ENCODE data around the gene FARS2. TPM values are rescaled to one million over a fixed set of nuclear protein-coding genes. Genes with fewer than 3 reads are reported as not detected.

The FARS2 gene
- total and polyA plus RNA-seq, 7 donors: 8.1 to 21.0 (median 12.5) TPM

- intact Hi-C loops (cut with DNase I): loop anchor here (5.0 kb wide), 1 partner anchor 412 kb away; the partner anchor contains the start of genes FARS2 and LYRM4
- no peaks in the 10 kb centered on the region for H3K9me3 ChIP-seq
- H3K36me3 ChIP-seq: no peaks in the 10 kb centered on the region
- H3K4me3 ChIP-seq: no peak overlapping the region
- TF ChIP-seq EP300 (IDR thresholded peaks at IDR 0.05) (no peak), CTCF (IDR thresholded peaks at IDR 0.05) (no peak), POLR2A (IDR thresholded peaks at IDR 0.05) (no peak)
- WGBS, 2 donors: 82 to 86% methylated on average over 3 of the region's 3 CpGs
- no peak for DNase-seq
- peak overlapping the region in 2 of 4 donors; percentile 5 to 32 for H3K27ac ChIP-seq
- peaks cover 0 to 33% (median 30%) of the 10 kb centered on the region in 4 donors for H3K4me1 ChIP-seq
- no peaks in the 10 kb centered on the region for H3K27me3 ChIP-seq
These were observed 412.8 kb downstream of the FARS2 start for GRCh38 chr6:5674141-5674540.

DNA sequence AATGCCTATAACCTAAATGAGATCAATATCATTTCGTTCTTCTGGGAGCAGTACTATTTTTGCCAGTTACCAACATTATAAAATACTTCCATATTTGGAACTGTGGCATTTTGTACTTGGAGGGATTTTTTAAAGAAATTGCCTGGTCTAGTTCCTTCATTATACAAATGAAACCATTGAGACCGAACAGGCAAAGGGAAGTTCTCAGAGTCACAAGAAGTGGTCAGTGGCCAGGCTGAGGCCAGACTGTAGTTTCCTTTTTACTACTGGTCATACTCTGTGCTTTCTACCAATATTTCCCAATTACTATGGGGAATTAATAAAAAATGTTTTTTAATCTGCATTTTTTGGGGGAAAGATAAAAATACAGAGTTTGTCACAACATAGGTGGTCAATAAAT is 413.4 kb downstream of the FARS2 start:
- H3K27me3 ChIP-seq: no peaks in the 10 kb centered on the region
- peak overlapping the region in 3 of 4 donors; percentile 5 to 32 (median 21) for H3K27ac ChIP-seq
- H3K36me3 ChIP-seq: no peaks in the 10 kb centered on the region
- no peak for DNase-seq
- intact Hi-C loops (cut with DNase I): loop anchor here (5.0 kb wide), 1 partner anchor 412 kb away; the partner anchor contains the start of genes FARS2 and LYRM4
- 78 to 90% methylated on average over 2 of the region's 2 CpGs for WGBS, 2 donors
- H3K4me3 ChIP-seq: no peak overlapping the region
- no peak for TF ChIP-seq POLR2A (IDR thresholded peaks at IDR 0.05)
- no peak for TF ChIP-seq CTCF (IDR thresholded peaks at IDR 0.05)
- TF ChIP-seq EP300 (IDR thresholded peaks at IDR 0.05): no peak
- peaks cover 0 to 33% (median 30%) of the 10 kb centered on the region in 4 donors for H3K4me1 ChIP-seq
- H3K9me3 ChIP-seq: no peaks in the 10 kb centered on the region

GRCh38 chr6:5676701-5677100 is 415.4 kb downstream of the FARS2 start:
- intact Hi-C loops (cut with DNase I): no loop called here
- no peaks in the 10 kb centered on the region for H3K9me3 ChIP-seq
- TF ChIP-seq POLR2AphosphoS5 (IDR thresholded peaks at IDR 0.05) (no peak), EP300 (IDR thresholded peaks at IDR 0.05) (no peak), POLR2A (IDR thresholded peaks at IDR 0.05) (no peak), CTCF (IDR thresholded peaks at IDR 0.05) (no peak)
- WGBS, 2 donors: 94 to 97% methylated on average over 2 of the region's 2 CpGs
- peaks cover 0 to 22% (median 21%) of the 10 kb centered on the region in 4 donors for H3K4me1 ChIP-seq
- H3K4me3 ChIP-seq: no peak overlapping the region
- no peak overlapping the region for H3K27ac ChIP-seq
- no peak for DNase-seq
- no peaks in the 10 kb centered on the region for H3K27me3 ChIP-seq
- H3K36me3 ChIP-seq: no peaks in the 10 kb centered on the region

DNA sequence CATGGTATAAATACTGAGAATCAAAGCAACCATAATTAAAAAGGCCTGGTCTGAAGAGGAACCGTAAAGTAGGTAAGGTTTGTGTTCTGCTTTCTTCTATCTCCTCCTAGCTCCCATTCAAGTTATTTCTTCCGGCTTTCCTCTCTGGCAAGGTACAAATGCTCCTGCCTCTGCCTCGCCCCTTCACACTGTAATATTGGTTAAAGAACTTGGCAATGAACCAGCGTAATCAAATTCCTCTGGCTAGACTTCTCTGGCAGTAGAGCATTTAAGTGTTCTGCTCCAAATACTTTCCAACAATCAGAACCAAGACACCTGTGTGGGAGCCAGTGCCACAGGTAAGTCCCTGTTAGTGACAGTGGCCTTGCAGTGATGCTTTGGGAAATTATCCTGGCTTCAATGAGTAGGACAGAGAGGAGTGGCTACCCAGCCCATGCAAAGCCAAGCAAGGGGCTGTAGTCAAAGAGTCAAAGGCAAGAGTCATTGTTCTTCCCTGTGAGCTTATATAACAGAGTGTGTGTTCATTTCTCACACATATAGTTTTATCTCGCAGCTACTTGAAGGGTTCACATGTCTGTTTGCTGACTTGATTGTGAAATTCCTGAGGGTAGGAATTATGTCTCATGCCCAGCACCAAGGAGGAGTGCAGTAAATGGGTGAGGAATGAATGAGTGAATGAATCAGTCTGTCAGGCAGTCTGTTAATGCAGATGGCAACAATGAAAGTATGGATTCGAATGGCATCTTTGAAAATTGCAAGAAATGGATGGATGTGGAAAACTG is 416.1 kb downstream of the FARS2 start:
- intact Hi-C loops (cut with DNase I): no loop called here

More for the DNA sequence above, 416.1 kb downstream of the FARS2 start:
- H3K9me3 ChIP-seq: no peaks in the 10 kb centered on the region
- H3K4me1 ChIP-seq: peaks cover 0 to 15% (median 14%) of the 10 kb centered on the region in 4 donors
- WGBS, 2 donors: 42 to 76% methylated on average over 6 of the region's 6 CpGs
- H3K27ac ChIP-seq: no peak overlapping the region
- no peak overlapping the region for H3K4me3 ChIP-seq
- no peaks in the 10 kb centered on the region for H3K36me3 ChIP-seq
- TF ChIP-seq POLR2AphosphoS5 (IDR thresholded peaks at IDR 0.05): no peak
- no peak for TF ChIP-seq EP300 (IDR thresholded peaks at IDR 0.05)
- no peak for TF ChIP-seq POLR2A (IDR thresholded peaks at IDR 0.05)
- no peak for TF ChIP-seq CTCF (IDR thresholded peaks at IDR 0.05)
- DNase-seq: no peak
- H3K27me3 ChIP-seq: no peaks in the 10 kb centered on the region
